Measurements from ENCODE around the gene WDR12.
"Not testable (repeated sequence)": the region's sequence is repeated elsewhere in the genome, so short reads cannot be mapped to it uniquely, and the experiment has no call there.

The WDR12 gene

GRCh38 chr2:202908186-202908585, 3.3 kb downstream of the WDR12 start:
- no peak for FAIRE-seq
- no peak for DNase-seq (ENCODE audit: extremely low spot score, insufficient read length, low read depth)

GRCh38 chr2:202905507-202905906, 6.0 kb downstream of the WDR12 start:
- DNase-seq (ENCODE audit: extremely low spot score, insufficient read length, low read depth); FAIRE-seq: not testable (repeated sequence)

GRCh38 chr2:202885190-202885589, 26.3 kb downstream of the WDR12 start:
- no peak for DNase-seq (ENCODE audit: extremely low spot score, insufficient read length, low read depth)
- FAIRE-seq, result no peak

- FAIRE-seq (peak; percentile 12), DNase-seq (ENCODE audit: extremely low spot score, insufficient read length, low read depth) (no peak)
These were observed 27.3 kb downstream of the WDR12 start for GRCh38 chr2:202883987-202884675.

- DNase-seq (ENCODE audit: extremely low spot score, insufficient read length, low read depth), result no peak
- no peak for FAIRE-seq
These were observed 29.9 kb downstream of the WDR12 start for GRCh38 chr2:202881570-202881969.

- DNase-seq (ENCODE audit: extremely low spot score, insufficient read length, low read depth), result no peak
- no peak for FAIRE-seq
These were observed 33.8 kb downstream of the WDR12 start for GRCh38 chr2:202877699-202878098.

GRCh38 chr2:202871300-202872141, 40.0 kb downstream of the WDR12 start, which contains the start of gene ICA1L:
ICA1L (minus strand) TSS chr2:202871766; CDS start chr2:202829009, 42,757 bp downstream.
- DNase-seq (ENCODE audit: extremely low spot score, insufficient read length, low read depth) (peak; percentile 43), FAIRE-seq (peak; percentile 60)

- peak; percentile 87 for FAIRE-seq
- peak; percentile 52 for DNase-seq (ENCODE audit: extremely low spot score, insufficient read length, low read depth)
These were observed 40.8 kb downstream of the WDR12 start for GRCh38 chr2:202870431-202871299.

- DNase-seq (ENCODE audit: extremely low spot score, insufficient read length, low read depth), result no peak
- no peak for FAIRE-seq
These were observed 49.5 kb downstream of the WDR12 start for GRCh38 chr2:202861987-202862386.

- DNase-seq (ENCODE audit: extremely low spot score, insufficient read length, low read depth) (no peak), FAIRE-seq (no peak)
These were observed 52.9 kb downstream of the WDR12 start for GRCh38 chr2:202858601-202859000.

- not testable (repeated sequence) for FAIRE-seq; DNase-seq (ENCODE audit: extremely low spot score, insufficient read length, low read depth)
These were observed 62.1 kb downstream of the WDR12 start for GRCh38 chr2:202849343-202849742.

GRCh38 chr2:202848813-202849212, 62.7 kb downstream of the WDR12 start:
- DNase-seq (ENCODE audit: extremely low spot score, insufficient read length, low read depth) (no peak), FAIRE-seq (peak; percentile 63)

GRCh38 chr2:202847693-202848524, 63.6 kb downstream of the WDR12 start:
- peak; percentile 23 for DNase-seq (ENCODE audit: extremely low spot score, insufficient read length, low read depth)
- FAIRE-seq, result peak; percentile 85

- DNase-seq (ENCODE audit: extremely low spot score, insufficient read length, low read depth) (no peak), FAIRE-seq (no peak)
These were observed 66.8 kb downstream of the WDR12 start for GRCh38 chr2:202844656-202845055.

GRCh38 chr2:202842690-202843089, 68.8 kb downstream of the WDR12 start:
- FAIRE-seq, result no peak

GRCh38 chr2:202841090-202841867, 70.2 kb downstream of the WDR12 start:
- DNase-seq (ENCODE audit: extremely low spot score, insufficient read length, low read depth), result no peak
- FAIRE-seq, result no peak

More at GRCh38 chr2:202842690-202843089, 68.8 kb downstream of the WDR12 start:
- no peak for DNase-seq (ENCODE audit: extremely low spot score, insufficient read length, low read depth)

- peak; percentile 14 for DNase-seq (ENCODE audit: extremely low spot score, insufficient read length, low read depth)
- peak; percentile 93 for FAIRE-seq
These were observed 79.9 kb downstream of the WDR12 start for GRCh38 chr2:202831242-202832220.

Data from GM18507 (cell line).